CD4-positive, alpha-beta T cell (primary cell): ENCODE results near the gene FRMD3. TPM values are rescaled to one million over a fixed set of nuclear protein-coding genes. Genes with fewer than 3 reads are reported as not detected.

Experiments used
- ATAC-seq: fragments of 200-7000 bp; cut with Tn5 transposase; one replicate; pipeline ENCODE4 v1.10.0; 2022; ENCODE audit warnings: mild to moderate bottlenecking; ENCODE audit not compliant: poor library complexity
- CTCF ChIA-PET: fragments of 350-600 bp; sonication (Branson Sonifier 250); formaldehyde crosslinking; loops from one replicate; lab custom pipeline; 2021; ENCODE audit warnings: antibody characterized with exemption, inconsistent platforms; lab: Charles Lee
- POLR2A ChIA-PET: fragments of 350-600 bp; sonication (Branson Sonifier 250); formaldehyde crosslinking; loops from one replicate; lab custom pipeline; 2021; ENCODE audit warnings: antibody characterized with exemption, inconsistent platforms; lab: Charles Lee
- DNase-seq, 14 experiments: peaks; one replicate each; pipeline ENCODE4 v3.0.0-alpha.2; 2013 to 2020; ENCODE audit warnings: mixed read lengths in 2 of 14
- H3K27ac ChIP-seq, 2 donors: one replicate each; pipeline versions ENCODE4 v1.5.1 to v1.7.0; 2013; ENCODE audit warnings: low read length in 2 of 2, low read depth in 1 of 2, mild to moderate bottlenecking in 1 of 2
- H3K27me3 ChIP-seq, 2 experiments: 1 replicate in 1 of 2; 2 replicates in 1 of 2; pipeline versions ENCODE4 v1.6.1 to v1.7.0; 2013; ENCODE audit warnings: low read length in 2 of 2, control low read depth in 1 of 2, mild to moderate bottlenecking in 1 of 2, moderate library complexity in 1 of 2; ENCODE audit not compliant: insufficient read depth in 2 of 2, control insufficient read depth in 1 of 2
- H3K36me3 ChIP-seq: one replicate; pipeline ENCODE4 v1.6.1; 2013; ENCODE audit warnings: low read length, control low read depth; ENCODE audit not compliant: insufficient read depth
- H3K4me1 ChIP-seq: one replicate; pipeline ENCODE4 v1.6.1; 2013; ENCODE audit warnings: low read length, control low read depth; ENCODE audit not compliant: insufficient read depth
- H3K4me3 ChIP-seq: one replicate; pipeline ENCODE4 v1.5.1; 2013; ENCODE audit warnings: mild to moderate bottlenecking, low read length, moderate library complexity
- H3K9me3 ChIP-seq, 2 experiments: 1 replicate in 1 of 2; 2 replicates in 1 of 2; pipeline versions ENCODE4 v1.6.1 to v1.7.0; 2013; ENCODE audit warnings: low read length in 2 of 2, mild to moderate bottlenecking in 2 of 2, control low read depth in 1 of 2, moderate library complexity in 1 of 2; ENCODE audit not compliant: control insufficient read depth in 1 of 2, insufficient read depth in 1 of 2
- H3K27ac Mint-ChIP-seq: one replicate; pipeline ENCODE4 v1.8.0; 2020; ENCODE audit warnings: mixed read lengths
- H3K27me3 Mint-ChIP-seq: one replicate; pipeline ENCODE4 v1.8.0; 2021; ENCODE audit warnings: mixed read lengths
- H3K36me3 Mint-ChIP-seq: one replicate; pipeline ENCODE4 v1.8.0; 2021; ENCODE audit warnings: low read depth, mixed read lengths
- H3K4me1 Mint-ChIP-seq: one replicate; pipeline ENCODE4 v1.8.0; 2021; ENCODE audit warnings: low read depth, mixed read lengths
- H3K4me3 Mint-ChIP-seq: one replicate; pipeline ENCODE4 v1.8.0; 2020; ENCODE audit warnings: mild to moderate bottlenecking, mixed read lengths
- H3K9me3 Mint-ChIP-seq: one replicate; pipeline ENCODE4 v1.8.0; 2020; ENCODE audit warnings: mixed read lengths
- intact Hi-C, 2 experiments: fragments of 100-400 bp; cut with DNase I in 1 of 2; cut with micrococcal nuclease in 1 of 2; formaldehyde crosslinking; loops; one replicate each; pipeline versions ENCODE4 v1.15.1 to v1.9.0; 2023 to 2025; cut with DNase I, micrococcal nuclease
- total RNA-seq, 174 experiments: library from RNA in 2 of 174; stranded (reverse) in 2 of 174; gene quantifications; one replicate each; pipeline ENCODE4 v1.2.3 and lab custom pipeline; 2021 to 2026
- TF ChIP-seq, protein P1 (sequence below): fragments of 200-600 bp; IDR thresholded peaks from one replicate; pipeline ENCODE4 v1.8.0; 2022; ENCODE audit warnings: antibody characterized with exemption, mild to moderate bottlenecking

Gene FRMD3
- total RNA-seq, 2 experiments from 2014 or later = 0.53 to 1.0 TPM

DNA sequence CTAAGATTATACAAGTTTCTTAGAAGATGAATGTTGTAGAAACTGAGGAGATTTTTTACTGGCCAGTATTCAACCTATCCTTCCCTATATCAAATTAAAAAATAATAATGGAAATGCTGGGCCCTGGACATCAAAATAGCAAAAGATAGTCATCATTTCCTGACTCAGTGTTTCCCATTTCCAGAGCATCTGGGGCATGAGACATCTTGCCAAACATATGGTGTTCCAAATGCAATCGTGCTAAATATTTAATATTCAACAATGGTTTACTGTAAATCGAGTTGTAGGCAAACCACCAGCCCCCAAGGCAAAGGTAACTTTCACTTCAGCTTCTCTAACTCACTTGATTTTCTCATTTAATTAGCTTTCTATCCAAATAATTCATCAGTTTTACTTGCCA lies 152.9 kb downstream of the FRMD3 start:
- ATAC-seq = no peak
- no peak overlapping the region for H3K27ac Mint-ChIP-seq
- H3K4me3 ChIP-seq = no peak overlapping the region
- no peaks in the 10 kb centered on the region for H3K9me3 Mint-ChIP-seq
- H3K27me3 Mint-ChIP-seq = no peaks in the 10 kb centered on the region
- intact Hi-C loops = no loop called here
- no peak overlapping the region for H3K27ac ChIP-seq
- no peaks in the 10 kb centered on the region for H3K9me3 ChIP-seq
- H3K4me3 Mint-ChIP-seq = no peak overlapping the region
- no peaks in the 10 kb centered on the region for H3K36me3 Mint-ChIP-seq
- POLR2A ChIA-PET = no interaction called here
- no peaks in the 10 kb centered on the region for H3K36me3 ChIP-seq
- H3K4me1 Mint-ChIP-seq = no peaks in the 10 kb centered on the region
- TF ChIP-seq, protein P1, sequence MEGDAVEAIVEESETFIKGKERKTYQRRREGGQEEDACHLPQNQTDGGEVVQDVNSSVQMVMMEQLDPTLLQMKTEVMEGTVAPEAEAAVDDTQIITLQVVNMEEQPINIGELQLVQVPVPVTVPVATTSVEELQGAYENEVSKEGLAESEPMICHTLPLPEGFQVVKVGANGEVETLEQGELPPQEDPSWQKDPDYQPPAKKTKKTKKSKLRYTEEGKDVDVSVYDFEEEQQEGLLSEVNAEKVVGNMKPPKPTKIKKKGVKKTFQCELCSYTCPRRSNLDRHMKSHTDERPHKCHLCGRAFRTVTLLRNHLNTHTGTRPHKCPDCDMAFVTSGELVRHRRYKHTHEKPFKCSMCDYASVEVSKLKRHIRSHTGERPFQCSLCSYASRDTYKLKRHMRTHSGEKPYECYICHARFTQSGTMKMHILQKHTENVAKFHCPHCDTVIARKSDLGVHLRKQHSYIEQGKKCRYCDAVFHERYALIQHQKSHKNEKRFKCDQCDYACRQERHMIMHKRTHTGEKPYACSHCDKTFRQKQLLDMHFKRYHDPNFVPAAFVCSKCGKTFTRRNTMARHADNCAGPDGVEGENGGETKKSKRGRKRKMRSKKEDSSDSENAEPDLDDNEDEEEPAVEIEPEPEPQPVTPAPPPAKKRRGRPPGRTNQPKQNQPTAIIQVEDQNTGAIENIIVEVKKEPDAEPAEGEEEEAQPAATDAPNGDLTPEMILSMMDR = no peak
- DNase-seq = no peak
- CTCF ChIA-PET = no interaction called here
- H3K4me1 ChIP-seq = no peaks in the 10 kb centered on the region
- H3K27me3 ChIP-seq = no peaks in the 10 kb centered on the region

DNA sequence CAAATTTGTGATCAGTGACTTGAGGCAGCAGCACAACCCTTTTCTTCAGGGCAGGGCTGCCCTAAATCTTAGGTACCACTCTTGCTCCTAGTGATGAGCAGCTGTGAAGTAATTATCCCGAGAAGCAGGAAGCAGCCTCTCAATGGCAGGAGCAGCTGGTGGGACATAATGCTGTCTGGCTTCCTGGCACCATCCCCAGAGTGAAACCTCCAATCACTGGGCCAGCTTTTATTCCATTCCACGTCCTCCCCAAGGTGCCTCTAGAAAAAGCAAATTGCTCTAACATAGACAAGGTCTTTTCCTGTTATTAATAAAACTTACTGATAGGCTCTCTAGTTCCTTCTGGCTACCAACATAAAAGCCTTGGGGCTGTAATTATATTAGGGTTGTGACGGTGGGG lies 154.0 kb downstream of the FRMD3 start:
- peaks cover 3% of the 10 kb centered on the region for H3K9me3 Mint-ChIP-seq
- ChIA-PET POLR2A (no interaction called here), CTCF (no interaction called here)
- H3K4me1 ChIP-seq = no peaks in the 10 kb centered on the region
- no peaks in the 10 kb centered on the region for H3K36me3 ChIP-seq
- TF ChIP-seq, protein P1 = no peak
- intact Hi-C loops = no loop called here
- no peak overlapping the region for H3K4me3 Mint-ChIP-seq
- ATAC-seq = no peak
- no peaks in the 10 kb centered on the region for H3K36me3 Mint-ChIP-seq
- H3K27ac Mint-ChIP-seq = no peak overlapping the region
- H3K27me3 Mint-ChIP-seq = no peaks in the 10 kb centered on the region
- no peak overlapping the region for H3K27ac ChIP-seq
- no peaks in the 10 kb centered on the region for H3K27me3 ChIP-seq
- no peak for DNase-seq
- H3K4me1 Mint-ChIP-seq = no peaks in the 10 kb centered on the region
- H3K4me3 ChIP-seq = no peak overlapping the region
- no peaks in the 10 kb centered on the region for H3K9me3 ChIP-seq

DNA sequence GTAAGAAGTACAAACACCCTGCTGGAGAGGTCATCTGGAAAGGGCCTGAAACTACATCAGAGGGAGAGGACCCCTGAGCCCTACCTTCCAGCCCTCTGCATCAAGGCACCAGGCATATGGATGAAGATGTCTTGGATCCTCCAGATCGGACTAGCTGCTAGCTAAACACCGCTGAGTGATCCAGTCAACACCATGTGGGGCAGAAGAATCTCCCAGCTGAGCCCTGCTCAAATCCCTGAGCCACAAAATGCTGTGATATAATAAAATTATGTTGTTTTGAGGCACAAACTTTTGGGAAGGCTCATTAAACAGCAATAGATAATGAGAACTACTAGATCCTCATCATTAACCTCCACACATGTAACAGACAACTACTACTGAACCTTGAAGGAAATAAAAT lies 155.2 kb downstream of the FRMD3 start:
- TF ChIP-seq, protein P1 = no peak
- ChIA-PET CTCF (no interaction called here), POLR2A (no interaction called here)
- peaks cover 3% of the 10 kb centered on the region for H3K9me3 Mint-ChIP-seq
- Histone ChIP-seq H3K27me3 (no peaks in the 10 kb centered on the region), H3K9me3 (no peaks in the 10 kb centered on the region), H3K36me3 (no peaks in the 10 kb centered on the region), H3K4me1 (no peaks in the 10 kb centered on the region), H3K27ac (no peak overlapping the region), H3K4me3 (no peak overlapping the region)
- H3K4me3 Mint-ChIP-seq = no peak overlapping the region
- no peaks in the 10 kb centered on the region for H3K27me3 Mint-ChIP-seq
- intact Hi-C loops = no loop called here
- DNase-seq (no peak), ATAC-seq (no peak)
- no peaks in the 10 kb centered on the region for H3K4me1 Mint-ChIP-seq
- H3K36me3 Mint-ChIP-seq = no peaks in the 10 kb centered on the region
- H3K27ac Mint-ChIP-seq = no peak overlapping the region
